Measurements from ENCODE around the gene DSC1.
"Not testable (repeated sequence)": the region's sequence is repeated elsewhere in the genome, so short reads cannot be mapped to it uniquely, and the experiment has no call there.

Gene DSC1

GRCh38 chr18:31162825-31163435 is at the start of gene DSC1:
Gene DSC1 (minus strand): TSS chr18:31162856. CDS start chr18:31162594, 262 bp downstream.
- DNase-seq (ENCODE audit: low spot score): no peak

GRCh38 chr18:31211047-31211446 is 48.4 kb upstream of the DSC1 start:
- no peak for DNase-seq (ENCODE audit: low spot score)

GRCh38 chr18:31209041-31209440 is 46.4 kb upstream of the DSC1 start:
- no peak for DNase-seq (ENCODE audit: low spot score)

GRCh38 chr18:31207391-31207790 is 44.7 kb upstream of the DSC1 start:
- no peak for DNase-seq (ENCODE audit: low spot score)

- DNase-seq (ENCODE audit: low spot score): no peak
These were observed 44.2 kb upstream of the DSC1 start for GRCh38 chr18:31206787-31207381.

GRCh38 chr18:31206071-31206470 is 43.4 kb upstream of the DSC1 start:
- no peak for DNase-seq (ENCODE audit: low spot score)

GRCh38 chr18:31205273-31205672 is 42.6 kb upstream of the DSC1 start:
- DNase-seq (ENCODE audit: low spot score): no peak

- no peak for DNase-seq (ENCODE audit: low spot score)
These were observed 42.2 kb upstream of the DSC1 start for GRCh38 chr18:31204833-31205232.

GRCh38 chr18:31204166-31204565 is 41.5 kb upstream of the DSC1 start:
- DNase-seq (ENCODE audit: low spot score): no peak

- DNase-seq (ENCODE audit: low spot score): no peak
These were observed 41.1 kb upstream of the DSC1 start for GRCh38 chr18:31203794-31204148.

- no peak for DNase-seq (ENCODE audit: low spot score)
These were observed 40.6 kb upstream of the DSC1 start for GRCh38 chr18:31203096-31203793.

GRCh38 chr18:31199190-31199769 is 36.6 kb upstream of the DSC1 start:
- no peak for DNase-seq (ENCODE audit: low spot score)

- DNase-seq (ENCODE audit: low spot score): no peak
These were observed 35.0 kb upstream of the DSC1 start for GRCh38 chr18:31197676-31198075.

GRCh38 chr18:31195063-31195462 is 32.4 kb upstream of the DSC1 start:
- no peak for DNase-seq (ENCODE audit: low spot score)

GRCh38 chr18:31192086-31192776 is 29.6 kb upstream of the DSC1 start:
- no peak for DNase-seq (ENCODE audit: low spot score)

GRCh38 chr18:31190919-31191318 is 28.3 kb upstream of the DSC1 start:
- no peak for DNase-seq (ENCODE audit: low spot score)

GRCh38 chr18:31189757-31190156 is 27.1 kb upstream of the DSC1 start:
- no peak for DNase-seq (ENCODE audit: low spot score)

GRCh38 chr18:31185186-31185950 is 22.7 kb upstream of the DSC1 start:
- no peak for DNase-seq (ENCODE audit: low spot score)

GRCh38 chr18:31183302-31183701 is 20.6 kb upstream of the DSC1 start:
- DNase-seq (ENCODE audit: low spot score): no peak

GRCh38 chr18:31177369-31177768 is 14.7 kb upstream of the DSC1 start:
- not testable (repeated sequence) for DNase-seq (ENCODE audit: low spot score)

- DNase-seq (ENCODE audit: low spot score): no peak
These were observed 13.9 kb upstream of the DSC1 start for GRCh38 chr18:31176531-31176930.
